NOMO-1 (cell line): ENCODE measurements around the gene SORD.
"Not testable (repeated sequence)": the region's sequence is repeated elsewhere in the genome, so short reads cannot be mapped to it uniquely, and the experiment has no call there.

Experiments used
- DNase-seq, 2 experiments: peaks; one replicate each; lab custom pipeline; 2025; ENCODE audit not compliant: unreplicated experiment in 2 of 2; lab: John Stamatoyannopoulos, UW

The SORD gene

DNA sequence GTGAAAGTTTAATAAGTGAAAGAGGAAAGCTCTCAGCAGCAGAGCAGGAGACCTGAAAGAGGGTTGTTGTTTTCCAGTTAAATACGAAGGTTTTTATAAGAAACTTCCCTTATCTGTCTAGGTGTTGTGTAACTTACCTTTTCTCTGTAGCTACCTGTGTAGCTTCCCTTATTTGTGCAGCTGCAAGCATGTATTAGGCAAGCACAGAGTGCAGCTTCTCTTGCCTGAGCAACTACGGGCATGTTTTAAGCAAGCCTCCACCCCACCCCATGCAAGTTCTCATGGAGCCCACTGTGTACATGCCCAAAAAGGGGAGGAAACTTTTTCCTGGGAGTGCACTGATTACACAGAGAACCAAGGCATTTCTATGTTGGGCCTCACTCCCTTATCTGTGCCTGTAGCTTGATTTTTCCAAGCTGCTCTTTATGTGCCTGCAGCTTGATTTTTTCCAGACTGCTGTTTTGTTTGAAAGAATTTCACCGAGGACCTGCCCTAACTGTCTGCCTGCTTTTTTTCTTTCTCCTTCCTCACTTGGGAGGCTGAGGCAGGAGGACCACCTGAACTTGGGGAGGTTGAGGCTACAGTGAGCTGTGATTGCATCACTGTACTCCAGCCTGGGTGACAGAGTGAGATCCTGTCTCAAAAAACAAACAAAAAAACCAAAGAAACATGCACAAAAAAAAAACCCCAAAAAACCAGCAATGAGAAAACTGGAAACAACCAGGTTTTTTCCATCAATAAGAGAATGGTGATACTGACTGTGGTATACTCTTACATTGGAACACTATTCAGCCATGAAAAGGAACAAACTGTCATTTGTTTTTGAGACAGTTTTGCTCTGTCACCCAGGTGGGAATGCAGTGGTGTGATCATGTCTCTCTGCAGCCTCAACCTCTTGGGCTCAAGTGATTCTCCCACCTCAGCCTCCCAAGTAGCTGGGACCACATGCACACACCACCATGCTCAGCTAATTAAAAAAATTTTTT, 36.0 kb downstream of the SORD start:
- peak in 1 of 2 experiments; percentile 2 for DNase-seq

DNA sequence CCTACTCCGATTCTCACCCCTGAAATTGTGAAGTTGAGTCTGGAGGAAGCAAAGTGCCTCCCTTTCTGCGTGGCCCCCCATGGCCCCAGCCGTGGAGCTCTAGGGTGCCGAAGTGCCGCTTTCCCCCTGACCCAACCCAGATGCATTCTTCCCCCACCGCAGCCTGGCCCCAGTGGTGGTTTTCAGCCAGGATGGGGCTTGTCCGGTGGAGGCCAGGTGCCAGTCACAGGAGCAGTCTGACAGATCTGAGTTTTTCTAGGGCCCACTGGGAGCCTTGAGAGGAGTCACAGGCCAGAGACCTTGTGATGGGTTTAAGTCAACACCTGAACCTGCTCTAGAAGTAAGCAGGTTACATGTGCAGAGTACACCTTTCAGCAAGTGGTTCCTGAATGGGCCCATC, 39.3 kb downstream of the SORD start:
- DNase-seq = not testable (repeated sequence)

DNA sequence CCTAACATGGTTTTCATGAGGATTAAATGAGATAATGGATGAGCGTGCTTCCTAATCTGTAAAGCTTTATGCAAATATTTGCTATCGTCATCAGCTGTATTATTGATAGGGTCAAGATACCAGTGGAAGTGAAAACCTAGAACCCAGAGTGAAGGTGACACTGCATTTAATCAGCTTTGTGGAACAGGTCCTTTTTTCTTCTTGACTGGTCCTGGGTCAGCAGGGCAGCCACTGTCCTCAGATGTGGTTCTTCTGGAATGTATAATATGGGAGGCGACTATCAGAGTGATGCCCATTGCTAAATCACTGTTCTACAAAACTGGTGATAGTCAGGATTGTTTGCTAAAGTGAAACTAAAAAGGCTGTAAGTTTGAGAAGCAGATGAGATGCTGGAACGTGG, 41.4 kb downstream of the SORD start:
- no peak for DNase-seq

DNA sequence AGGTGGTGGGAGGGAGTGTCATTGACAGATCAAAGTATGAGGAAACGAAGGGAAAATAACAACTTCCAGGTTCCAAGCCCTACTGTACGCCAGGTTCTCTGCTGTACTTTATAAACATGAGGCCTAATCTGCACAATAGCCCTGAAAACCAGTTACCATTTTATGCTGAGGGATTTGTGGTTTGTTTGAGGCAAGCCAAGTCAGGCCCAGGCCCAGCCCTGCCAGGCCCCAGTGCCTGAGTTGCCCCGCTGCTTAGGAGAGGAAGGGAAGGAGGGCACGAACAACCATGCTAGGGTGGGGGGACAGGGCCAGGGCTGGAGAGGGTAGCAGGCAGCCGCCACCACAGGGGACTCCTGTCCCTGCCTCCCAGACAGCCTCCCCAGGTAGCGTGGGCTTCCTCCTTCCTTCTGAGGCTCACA, 47.0 kb downstream of the SORD start:
- DNase-seq = not testable (repeated sequence)

DNA sequence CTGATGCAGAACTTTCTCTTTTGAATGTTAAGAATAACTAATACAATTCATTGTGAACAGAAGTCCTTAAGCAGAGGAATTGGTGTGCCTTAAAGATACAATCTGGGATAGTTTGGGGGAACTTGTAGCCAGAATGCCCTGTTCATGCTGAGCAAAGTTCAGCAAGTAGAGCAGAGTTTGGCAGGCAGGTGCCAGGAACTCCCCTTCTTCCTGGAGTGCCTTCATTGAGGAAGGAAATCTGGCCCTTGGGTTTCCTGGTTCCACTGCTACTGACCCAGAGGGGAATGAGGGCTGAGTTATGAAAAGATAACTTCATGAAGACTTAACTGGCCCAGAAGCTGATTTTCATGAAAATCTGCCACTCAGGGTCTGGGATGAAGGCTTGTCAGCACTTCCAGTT, 50.6 kb downstream of the SORD start:
- not testable (repeated sequence) for DNase-seq

DNA sequence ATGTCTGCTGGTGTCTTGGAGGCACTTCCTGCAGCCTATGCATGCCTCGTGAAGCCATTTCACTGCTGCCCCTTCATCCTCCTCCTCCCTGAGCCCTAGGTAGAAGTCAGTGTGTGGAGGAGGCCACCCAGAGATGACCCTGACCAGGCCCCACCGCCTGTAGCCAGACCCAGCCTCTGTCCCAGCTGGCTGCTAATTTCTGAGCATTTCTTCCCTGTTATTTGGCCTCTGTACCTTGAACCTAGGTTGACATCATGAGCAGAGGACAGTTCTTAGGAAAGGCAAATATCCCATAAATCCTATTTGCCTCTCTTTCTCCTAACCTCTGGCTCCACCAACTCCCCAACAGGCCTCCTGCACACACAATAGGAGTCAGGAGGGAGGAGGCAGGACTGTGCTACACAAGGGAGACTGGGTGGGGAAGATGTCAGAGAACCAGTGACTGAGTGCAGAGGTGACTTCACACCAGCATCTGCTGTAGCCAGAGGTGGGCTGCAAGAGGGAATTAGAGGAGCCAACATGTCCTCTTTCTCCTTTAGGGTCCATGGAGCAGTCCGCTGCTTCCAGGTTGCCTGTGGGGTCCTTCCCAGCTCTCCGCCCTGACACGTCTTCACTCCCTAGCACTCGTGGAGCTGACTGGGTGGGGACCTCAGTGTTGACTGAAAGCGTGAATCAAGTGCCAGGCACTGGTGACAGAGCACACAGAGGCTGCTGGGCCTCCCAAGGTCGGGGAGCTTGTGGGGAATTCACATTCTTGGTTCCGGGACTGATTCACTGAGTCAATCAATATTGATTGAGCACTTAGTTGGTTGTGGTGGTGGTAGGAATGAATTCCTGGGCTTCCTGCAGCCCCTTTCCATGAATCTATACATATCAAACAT, 52.7 kb downstream of the SORD start:
- not testable (repeated sequence) for DNase-seq

DNA sequence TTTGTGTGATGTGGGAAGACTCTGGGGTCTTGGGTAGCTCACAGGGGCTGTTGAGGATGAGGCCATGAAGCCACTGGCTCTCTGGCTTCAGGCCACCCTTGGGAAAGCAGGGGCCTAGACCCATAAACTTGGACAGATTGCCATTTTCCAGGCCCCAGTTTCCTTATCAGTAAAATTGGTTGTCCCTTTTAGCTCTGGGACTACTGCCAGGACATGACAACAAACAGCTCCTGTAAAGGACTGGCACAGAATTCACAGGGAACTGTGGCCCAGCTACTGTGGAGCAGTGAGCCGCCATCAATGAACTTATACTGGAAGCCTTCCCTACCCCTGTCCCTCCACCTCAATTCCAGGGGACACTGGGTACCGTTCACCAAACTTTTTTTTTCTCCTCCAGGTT, 54.4 kb downstream of the SORD start:
- DNase-seq = not testable (repeated sequence)

DNA sequence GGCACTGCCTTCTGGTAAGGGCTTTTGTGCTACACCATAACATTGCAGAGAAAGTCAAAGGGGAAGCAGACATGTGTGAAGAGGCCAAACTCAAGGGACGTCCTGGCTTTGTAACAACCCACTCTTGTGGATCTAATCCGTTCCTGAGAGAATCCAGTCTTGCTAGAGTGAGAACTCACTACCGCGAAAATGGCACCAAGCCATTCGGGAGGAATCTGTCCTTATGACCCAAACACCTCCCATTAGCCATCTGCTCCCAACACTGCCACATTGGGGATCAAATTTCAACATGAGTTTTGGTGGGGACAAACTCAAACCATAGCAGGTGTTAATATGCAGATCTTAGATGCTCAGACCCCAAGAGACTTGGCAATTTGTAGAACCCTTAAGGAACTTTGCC, 56.2 kb downstream of the SORD start:
- DNase-seq = not testable (repeated sequence)

DNA sequence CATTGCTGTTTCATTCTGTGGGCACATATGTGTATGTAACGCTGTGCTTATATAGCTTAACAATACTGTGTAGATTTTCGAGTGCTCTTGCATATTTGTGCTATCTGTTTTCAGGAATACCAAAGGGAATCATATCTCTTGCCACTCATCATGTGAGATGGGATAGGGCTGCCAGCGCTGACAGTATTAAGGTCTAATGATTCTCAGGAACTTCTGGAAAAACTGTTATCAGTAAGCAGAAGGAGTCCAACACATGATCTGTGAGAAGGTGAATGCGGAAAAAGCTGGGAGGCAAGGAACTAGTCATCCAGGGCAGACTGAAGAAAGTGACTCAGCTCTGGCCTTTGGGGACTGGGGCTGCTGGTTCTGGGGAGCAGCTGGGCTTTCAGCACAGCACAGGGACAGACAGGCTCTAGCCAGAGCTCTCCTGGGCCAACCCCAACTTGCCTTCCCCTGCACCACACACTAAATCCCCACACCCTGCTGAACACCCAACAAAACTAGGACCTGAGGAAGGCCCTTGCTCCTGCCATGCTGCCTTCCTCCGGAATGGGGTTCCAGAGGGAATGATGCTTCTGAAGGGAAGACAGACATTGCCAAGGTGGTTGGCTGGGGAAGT, 56.7 kb downstream of the SORD start:
- DNase-seq = not testable (repeated sequence)

DNA sequence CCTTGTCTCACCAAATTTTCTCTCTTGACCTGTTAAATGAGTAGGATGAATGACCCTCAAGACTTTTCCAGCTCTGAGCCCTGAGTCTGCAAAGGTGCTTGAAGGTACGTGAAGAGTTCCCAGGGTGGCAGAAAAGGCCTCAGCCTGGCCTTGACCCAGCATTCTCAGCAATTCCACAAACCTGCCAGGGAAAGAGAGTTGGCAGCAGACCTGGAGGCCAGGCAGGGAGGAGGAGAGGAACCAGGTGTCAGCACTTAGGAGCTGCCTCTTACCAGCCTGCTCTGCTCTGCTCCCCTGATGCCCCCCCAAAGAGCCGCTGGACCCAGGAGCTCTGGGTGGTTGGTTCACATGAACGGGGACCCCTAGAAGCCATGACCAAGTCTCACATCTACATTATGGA, 57.6 kb downstream of the SORD start:
- not testable (repeated sequence) for DNase-seq

DNA sequence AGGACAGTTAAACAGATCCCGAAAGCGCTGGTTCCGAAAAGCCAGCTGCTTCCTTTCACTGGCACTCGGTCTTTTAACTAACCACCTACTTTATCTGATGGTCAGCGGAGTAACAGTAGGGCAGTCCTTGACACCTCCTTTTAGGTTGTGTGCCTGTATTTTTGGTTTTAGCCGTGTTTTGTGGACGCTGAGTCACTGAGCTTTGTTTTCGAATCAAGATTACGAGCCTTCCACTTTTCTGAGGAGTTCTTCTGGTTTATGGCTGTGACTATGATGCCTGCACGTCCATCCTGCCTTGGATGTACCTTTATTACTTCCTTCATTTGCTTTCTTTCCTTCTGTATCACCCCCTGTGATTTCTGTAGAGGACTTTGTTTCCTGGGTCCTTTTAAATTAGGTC, 59.4 kb downstream of the SORD start:
- DNase-seq = not testable (repeated sequence)

DNA sequence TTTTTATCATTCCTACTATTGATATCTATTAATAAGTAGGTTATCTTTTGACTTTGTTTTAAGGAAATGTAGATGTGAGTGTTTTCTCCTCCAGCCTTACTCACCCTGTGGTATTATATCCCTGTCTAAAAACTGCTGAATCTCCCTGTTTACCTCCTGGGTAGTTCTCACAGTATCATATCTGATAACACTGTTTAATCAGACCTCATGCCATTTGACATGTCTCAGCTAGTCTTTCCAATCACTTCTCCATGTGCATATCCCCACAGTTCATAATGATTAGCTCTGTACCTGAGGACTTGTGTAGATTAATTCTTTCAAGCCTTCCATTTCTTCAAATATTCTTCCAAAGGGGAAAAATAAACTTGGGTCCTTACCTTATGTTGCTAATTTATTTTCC, 60.2 kb downstream of the SORD start:
- no peak for DNase-seq

DNA sequence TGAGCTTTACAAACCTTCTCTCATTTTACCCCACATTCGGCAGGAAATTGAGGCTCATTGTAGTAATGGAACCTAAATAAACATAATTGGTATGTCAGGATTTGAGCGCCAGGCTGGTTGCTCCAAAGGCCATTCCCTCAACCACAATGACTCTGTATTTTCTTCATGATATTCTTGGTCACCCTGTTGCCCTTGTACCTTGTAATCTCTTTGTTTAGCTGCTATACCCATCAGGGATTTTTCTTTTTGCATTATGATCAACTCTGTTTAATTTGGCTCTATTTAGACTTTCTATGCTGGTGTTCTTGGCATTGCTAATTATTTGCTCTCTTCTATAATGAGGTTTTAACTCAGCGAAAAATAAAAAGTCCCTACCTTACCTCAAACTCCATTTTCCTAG, 61.2 kb downstream of the SORD start:
- no peak for DNase-seq

DNA sequence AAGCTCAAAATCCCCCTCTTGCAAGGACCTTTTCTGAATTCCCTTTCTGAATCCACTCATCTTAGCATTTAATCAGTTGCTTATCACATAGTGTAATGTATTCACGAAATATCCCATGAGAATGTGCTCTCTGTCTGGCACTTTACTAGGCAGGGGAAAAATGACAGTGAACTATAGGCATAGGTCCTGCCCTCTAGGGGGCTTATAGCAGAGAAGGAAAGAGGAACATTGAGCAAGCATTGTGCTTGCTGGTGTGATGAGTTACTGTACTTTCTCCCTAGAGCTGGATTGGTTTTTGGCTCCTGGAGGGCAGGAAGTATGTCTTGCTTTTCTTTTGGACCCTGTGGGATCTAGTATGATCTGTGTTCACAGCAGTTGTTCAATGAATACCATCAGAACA, 64.5 kb downstream of the SORD start:
- DNase-seq = peak in 1 of 2 experiments; percentile 11

DNA sequence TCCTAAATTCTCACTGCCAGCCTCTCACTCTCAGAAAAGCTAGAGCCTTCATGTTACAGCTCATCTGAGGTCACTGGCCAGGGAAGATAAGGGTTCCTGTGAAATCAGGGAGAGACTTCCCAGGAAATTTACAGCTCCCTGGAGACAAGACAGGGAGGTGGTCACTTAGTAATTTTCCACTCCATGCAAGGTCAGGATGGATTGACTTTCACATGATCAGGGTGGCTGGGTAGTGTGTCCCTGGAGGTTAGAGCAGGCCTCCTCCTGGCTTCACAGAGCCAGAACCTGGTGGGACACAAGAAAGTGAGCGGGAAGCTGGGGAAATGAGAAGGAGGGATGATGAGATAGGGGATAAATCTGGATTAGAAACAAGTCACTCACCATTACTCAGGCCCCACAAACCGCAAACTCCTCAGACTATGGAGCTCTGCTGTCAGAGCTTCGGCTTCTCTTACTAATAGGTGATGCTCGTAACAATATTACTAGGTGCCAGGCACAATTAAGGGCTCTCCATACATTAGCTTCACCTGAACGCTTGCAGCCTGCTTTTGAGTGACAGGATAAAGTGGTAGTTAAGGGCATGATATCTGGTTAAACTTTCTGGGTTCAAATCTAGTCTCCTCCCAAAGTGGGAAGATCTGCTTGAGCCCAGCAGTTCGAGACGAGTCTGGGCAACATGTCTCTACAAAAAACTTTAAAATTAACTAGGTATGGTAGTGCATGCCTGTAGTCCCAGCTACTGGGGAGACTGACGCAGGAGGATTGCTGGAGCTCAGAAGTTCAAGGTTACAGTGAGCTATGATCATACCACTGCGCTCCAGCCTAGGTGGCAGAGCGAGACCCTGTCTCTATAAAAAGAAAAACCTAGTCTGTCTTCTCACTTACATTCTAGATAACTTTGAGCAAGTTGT, 66.1 kb downstream of the SORD start:
- DNase-seq = no peak

DNA sequence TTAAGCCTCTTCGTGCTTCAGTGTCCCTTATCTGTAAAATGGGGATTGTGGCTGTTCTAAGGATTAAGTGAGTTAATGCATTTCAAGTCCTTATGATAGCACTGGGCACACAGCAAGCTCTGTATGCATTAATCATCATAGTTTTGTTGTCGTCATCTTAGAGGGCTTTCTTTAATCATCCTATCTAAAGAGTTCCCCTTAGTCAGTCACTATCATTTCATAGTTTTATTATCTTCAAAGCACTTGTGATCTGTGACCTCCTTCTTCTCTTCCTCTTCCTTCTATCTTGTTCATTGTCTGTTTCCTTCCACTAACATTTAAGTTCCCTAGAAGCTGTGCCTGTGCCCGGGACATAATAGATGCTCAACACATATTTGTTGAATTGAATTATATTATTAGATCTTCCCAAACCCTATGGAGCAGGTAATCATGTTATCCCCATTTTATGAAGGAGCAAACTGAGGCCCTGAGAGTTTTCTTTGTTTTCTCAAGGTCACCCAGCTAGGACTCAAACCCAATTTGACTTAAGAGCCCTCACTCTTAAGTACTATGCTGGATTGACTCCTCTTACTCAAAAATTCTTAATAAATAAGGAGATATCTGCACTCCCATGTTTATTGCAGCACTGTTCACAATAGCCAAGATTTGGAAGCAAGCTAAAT, 66.8 kb downstream of the SORD start:
- DNase-seq = no peak

DNA sequence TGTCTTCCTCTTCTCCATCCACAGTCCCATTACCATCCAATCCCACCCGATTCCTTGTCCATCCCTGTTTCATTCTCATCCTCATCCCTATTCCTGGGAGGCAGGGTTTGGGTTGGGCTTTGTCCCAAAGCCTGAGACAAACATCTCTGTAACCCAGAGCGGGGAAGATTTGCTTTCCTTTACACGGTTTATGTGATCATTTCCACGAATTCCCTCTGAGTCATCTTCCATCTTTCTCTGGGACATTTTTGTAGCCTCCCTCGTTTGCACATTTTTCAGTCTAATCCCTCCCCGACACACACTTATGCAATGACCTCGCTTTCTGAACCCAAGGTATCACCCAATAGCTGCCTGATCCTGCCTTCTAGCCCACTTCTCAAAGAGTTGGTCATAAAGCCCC, 68.2 kb downstream of the SORD start:
- no peak for DNase-seq

DNA sequence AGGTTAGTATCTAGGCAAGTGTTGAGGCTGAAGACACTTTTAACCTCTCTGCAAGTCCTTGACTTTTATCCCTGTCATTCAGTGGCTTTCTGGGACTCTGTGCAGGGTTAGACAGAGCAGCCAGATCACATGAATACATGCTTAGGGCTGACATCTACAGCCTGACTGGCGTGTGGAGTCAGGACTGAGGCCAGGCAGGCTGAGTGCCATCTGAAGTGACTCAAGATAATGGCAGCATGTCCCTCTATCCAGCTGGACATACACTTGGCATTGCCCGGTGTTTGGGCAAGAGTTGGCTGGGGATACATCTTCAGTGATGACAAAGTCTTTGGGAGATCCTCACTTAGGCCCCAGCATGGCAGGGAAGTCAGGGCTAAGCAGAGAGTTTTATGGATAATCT, 68.6 kb downstream of the SORD start:
- no peak for DNase-seq

DNA sequence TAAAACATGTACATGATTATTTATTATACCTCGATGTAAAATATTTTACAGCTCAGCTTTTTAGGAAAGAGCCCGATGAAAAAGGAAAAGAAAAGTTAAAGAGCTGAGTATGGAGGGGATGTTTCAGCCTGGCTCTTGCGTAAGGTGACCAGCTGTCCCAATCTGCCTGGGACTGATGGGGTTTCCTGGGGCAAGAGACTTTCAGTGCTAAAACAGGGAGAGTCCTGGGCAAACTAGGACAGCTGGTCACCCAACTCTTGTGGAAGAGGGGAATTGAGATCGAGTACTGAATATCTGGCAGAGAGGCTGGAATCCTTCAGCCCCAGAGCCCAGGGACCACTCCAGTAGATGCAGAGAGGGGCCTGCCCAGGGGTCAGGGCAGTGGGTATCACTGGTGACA, 70.0 kb downstream of the SORD start:
- DNase-seq = no peak
